GM21447 (cell line): Measurements from ENCODE around the gene TARS3.

Experiments used
- ATAC-seq: cut with Tn5 transposase; IDR thresholded peaks from one replicate; pipeline ENCODE4 v1.9.1; 2021; ENCODE audit not compliant: unreplicated experiment

Gene TARS3

GRCh38 chr15:101625184-101625583 lies 99.1 kb downstream of the TARS3 start:
- ATAC-seq, result no peak

GRCh38 chr15:101623367-101624304 lies 100.6 kb downstream of the TARS3 start:
- ATAC-seq, result no peak

GRCh38 chr15:101621961-101622360 lies 102.3 kb downstream of the TARS3 start:
- ATAC-seq, result no peak

- peak; percentile 68 for ATAC-seq
These were observed 103.6 kb downstream of the TARS3 start for GRCh38 chr15:101620671-101621070.

GRCh38 chr15:101619615-101619865 lies 104.7 kb downstream of the TARS3 start:
- ATAC-seq, result no peak

- no peak for ATAC-seq
These were observed 105.2 kb downstream of the TARS3 start for GRCh38 chr15:101618851-101619614.

GRCh38 chr15:101618076-101618475 lies 106.2 kb downstream of the TARS3 start:
- no peak for ATAC-seq

GRCh38 chr15:101617390-101617965 lies 106.8 kb downstream of the TARS3 start:
- ATAC-seq, result no peak

- no peak for ATAC-seq
These were observed 108.1 kb downstream of the TARS3 start for GRCh38 chr15:101615986-101616848.

GRCh38 chr15:101615414-101615985 lies 108.8 kb downstream of the TARS3 start:
- ATAC-seq, result no peak

- ATAC-seq, result no peak
These were observed 109.5 kb downstream of the TARS3 start for GRCh38 chr15:101614761-101615160.

GRCh38 chr15:101614001-101614585 lies 110.2 kb downstream of the TARS3 start:
- ATAC-seq, result no peak

GRCh38 chr15:101613130-101614000 lies 110.9 kb downstream of the TARS3 start:
- ATAC-seq, result no peak

GRCh38 chr15:101612676-101613075 lies 111.6 kb downstream of the TARS3 start:
- ATAC-seq, result no peak

GRCh38 chr15:101611580-101612299 lies 112.5 kb downstream of the TARS3 start:
- ATAC-seq, result no peak

- ATAC-seq, result no peak
These were observed 113.3 kb downstream of the TARS3 start for GRCh38 chr15:101611007-101611406.

GRCh38 chr15:101610611-101611000 lies 113.7 kb downstream of the TARS3 start:
- no peak for ATAC-seq

- ATAC-seq, result no peak
These were observed 114.3 kb downstream of the TARS3 start for GRCh38 chr15:101609742-101610610.
